Left ventricle myocardium superior (tissue), 1 donor: Measurements from ENCODE around the gene FMR1. TPM values are rescaled to one million over a fixed set of nuclear protein-coding genes. Genes with fewer than 3 reads are reported as not detected.

Experiments used
- ATAC-seq: fragments of 200-7000 bp; cut with Tn5 transposase; one replicate; pipeline ENCODE4 v1.9.1; 2020; ENCODE audit warnings: mild to moderate bottlenecking, moderate library complexity
- DNase-seq: peaks from one replicate; pipeline ENCODE4 v3.0.0-alpha.2; 2020
- intact Hi-C: fragments of 100-400 bp; cut with micrococcal nuclease; formaldehyde crosslinking; loops from one replicate; pipeline ENCODE4 v1.11.0; 2022
- total RNA-seq: library from RNA; stranded (reverse); fragmentation: NEBNext Ultra II Directional; extraction: Animal tissue kit (Norgen Biotek cat#: 25700); gene quantifications from one replicate; pipeline ENCODE4 v1.2.1, GENCODE V29; 2021
- donor health status: DM: no; HTN: yes; CAD: no; lungs with severe emphysema.

FMR1 gene
- total RNA-seq, 1 donor from 2014 or later, result 28.6 TPM

DNA sequence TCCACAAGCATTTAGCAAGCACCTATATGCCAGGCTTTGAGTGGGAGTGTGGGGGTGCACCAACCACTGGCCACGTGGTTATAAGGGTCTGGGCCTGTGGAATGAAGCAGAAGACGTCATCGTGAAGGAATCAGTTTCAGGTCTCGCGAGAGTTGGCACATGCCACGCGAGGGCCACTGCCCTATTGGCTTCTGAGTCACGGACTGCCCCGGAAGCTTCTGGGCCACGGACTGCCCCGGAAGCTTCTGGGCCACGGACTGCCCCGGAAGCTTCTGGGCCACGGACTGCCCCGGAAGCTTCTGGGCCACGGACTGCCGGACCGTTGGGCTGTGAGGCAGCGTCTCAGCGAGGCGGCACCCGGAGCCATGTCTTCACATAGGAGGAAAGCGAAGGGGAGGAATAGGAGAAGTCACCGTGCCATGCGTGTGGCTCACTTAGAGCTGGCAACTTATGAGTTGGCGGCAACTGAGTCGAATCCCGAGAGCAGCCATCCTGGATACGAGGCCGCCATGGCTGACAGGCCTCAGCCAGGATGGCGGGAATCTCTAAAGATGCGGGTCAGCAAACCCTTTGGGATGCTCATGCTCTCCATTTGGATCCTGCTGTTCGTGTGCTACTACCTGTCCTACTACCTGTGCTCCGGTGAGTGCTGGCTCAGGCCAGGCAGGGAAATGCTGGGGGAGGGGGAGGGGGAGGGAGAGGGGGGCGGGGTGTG, 69.5 kb downstream of the FMR1 start, which contains the start of gene FMR1NB:
Gene FMR1NB, plus strand, starts transcription at position 300 of the 715 bp plus-strand sequence. Its CDS starts 66 bp downstream, at position 366.
- ATAC-seq (no peak), DNase-seq (no peak)
- intact Hi-C loops, result no loop called here

Other genes starting within 250 kb of the FMR1 start
- not detected for gene FMR1NB, start 69.4 kb downstream of the FMR1 start, total RNA-seq